HG03565 (cell line): Measurements from ENCODE around the gene C19orf12.
"Not testable (repeated sequence)": the region's sequence is repeated elsewhere in the genome, so short reads cannot be mapped to it uniquely, and the experiment has no call there.

Source experiments
- ATAC-seq: cut with Tn5 transposase; IDR thresholded peaks from one replicate; pipeline ENCODE4 v1.9.1; 2021; ENCODE audit warnings: mild to moderate bottlenecking, moderate library complexity; ENCODE audit not compliant: unreplicated experiment

C19orf12 gene

GRCh38 chr19:29677001-29677817 lies 37.9 kb downstream of the C19orf12 start:
- ATAC-seq, result no peak

DNA sequence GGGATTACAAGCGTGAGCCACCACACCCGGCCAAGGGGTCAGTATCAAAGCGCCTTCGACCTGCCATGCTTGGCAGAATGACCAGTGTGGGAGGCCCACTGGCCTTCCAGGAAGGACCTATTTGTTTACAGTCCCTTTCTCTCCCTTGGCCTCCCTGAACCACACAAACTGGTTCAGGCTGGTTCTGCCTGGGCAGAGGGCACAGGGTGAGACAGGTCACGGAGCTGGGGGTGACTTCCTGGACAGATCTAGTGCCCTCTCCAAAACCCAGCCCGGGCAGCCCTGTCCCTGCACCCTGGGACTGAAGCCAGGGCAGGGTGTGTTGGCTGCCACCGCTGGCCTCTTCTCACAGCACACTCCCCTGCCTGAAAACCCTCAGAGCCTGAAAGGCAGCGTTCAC lies 38.5 kb downstream of the C19orf12 start:
- ATAC-seq, result no peak

- no peak for ATAC-seq
Observed at GRCh38 chr19:29675650-29676186, 39.3 kb downstream of the C19orf12 start.

DNA sequence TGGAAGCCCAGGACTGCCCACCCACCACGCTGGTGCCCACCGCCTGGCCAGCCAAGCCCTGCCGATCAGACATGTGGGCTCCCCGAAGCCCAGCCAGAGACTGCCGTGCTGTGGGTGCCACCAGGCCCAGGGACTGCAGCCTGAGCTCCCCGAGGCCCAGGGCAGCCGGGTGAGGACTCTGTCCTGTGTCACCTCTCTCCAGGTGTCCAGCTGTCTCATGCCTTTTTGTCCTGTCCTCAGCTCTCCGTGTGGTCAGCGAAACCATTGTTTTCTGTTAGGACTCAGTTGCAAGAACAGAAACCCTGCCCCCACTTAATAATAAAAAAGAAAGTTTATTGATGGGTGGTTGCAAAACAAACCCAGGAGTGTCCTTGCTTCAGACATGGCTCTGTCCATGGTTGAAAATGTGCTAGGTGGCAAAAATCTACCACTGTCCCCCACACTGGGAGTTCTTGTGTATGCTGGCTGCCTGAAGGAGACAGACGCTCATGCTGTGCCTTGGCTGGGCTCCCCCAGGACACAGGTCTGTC lies 39.9 kb downstream of the C19orf12 start:
- no peak for ATAC-seq

DNA sequence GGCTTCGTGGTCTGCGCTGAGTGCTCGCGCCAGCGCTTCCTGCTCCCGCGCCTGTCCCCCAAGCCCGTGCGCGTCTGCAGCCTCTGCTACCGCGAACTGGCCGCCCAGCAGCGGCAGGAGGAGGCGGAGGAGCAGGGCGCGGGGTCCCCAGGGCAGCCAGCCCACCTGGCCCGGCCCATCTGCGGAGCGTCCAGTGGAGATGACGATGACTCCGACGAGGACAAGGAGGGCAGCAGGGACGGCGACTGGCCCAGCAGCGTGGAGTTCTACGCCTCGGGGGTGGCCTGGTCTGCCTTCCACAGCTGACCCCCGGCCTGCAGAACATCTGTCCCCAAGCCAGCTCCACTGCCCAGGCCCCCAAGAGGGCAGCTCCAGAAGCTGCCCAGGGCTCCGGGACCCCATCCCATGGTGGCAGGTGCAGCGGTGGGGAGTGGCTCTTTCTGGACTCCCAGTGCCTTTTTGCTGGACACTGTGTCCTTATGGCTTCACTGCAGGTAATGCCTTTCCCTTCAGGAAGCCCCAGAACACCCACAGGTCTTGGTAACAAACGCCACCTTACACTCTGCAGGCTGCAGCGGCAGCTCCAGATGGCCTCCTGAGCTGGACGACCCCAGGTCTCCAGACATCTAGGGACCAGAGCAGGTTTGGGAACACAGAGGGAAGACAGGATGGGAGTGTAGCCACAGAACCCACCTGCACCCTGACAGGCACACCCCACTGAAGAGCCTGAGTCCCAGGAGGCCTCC lies 40.5 kb downstream of the C19orf12 start:
- ATAC-seq, result no peak

DNA sequence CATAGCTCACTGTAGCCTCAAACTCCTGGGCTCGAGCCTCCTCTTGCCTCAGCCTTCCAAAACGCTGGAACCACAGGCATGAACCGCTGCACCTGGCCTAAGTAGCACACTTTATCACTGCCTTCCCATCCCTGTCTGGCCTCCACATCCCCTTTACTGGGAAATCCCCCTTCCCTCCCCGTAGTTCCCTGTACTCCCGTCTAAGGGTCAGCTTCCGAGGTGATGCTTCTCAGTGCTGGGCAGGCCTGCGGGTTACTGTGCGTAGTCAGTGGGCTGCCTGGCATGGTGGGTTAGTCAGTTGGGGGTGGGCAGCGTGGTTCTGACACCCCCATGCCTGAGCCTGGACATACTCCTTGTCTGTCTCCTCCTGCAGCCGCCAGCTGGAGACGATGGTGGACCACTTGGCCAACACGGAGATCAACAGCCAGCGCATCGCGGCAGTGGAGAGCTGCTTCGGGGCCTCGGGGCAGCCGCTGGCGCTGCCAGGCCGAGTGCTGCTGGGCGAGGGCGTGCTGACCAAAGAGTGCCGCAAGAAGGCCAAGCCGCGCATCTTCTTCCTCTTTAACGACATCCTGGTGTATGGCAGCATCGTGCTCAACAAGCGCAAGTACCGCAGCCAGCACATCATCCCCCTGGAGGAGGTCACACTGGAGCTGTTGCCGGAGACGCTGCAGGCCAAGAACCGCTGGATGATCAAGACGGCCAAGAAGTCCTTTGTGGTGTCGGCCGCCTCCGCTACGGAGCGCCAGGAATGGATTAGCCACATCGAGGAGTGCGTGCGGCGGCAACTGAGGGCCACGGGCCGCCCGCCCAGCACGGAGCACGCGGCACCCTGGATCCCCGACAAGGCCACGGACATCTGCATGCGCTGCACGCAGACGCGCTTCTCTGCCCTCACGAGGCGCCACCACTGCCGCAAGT lies 41.4 kb downstream of the C19orf12 start:
- ATAC-seq, result no peak

DNA sequence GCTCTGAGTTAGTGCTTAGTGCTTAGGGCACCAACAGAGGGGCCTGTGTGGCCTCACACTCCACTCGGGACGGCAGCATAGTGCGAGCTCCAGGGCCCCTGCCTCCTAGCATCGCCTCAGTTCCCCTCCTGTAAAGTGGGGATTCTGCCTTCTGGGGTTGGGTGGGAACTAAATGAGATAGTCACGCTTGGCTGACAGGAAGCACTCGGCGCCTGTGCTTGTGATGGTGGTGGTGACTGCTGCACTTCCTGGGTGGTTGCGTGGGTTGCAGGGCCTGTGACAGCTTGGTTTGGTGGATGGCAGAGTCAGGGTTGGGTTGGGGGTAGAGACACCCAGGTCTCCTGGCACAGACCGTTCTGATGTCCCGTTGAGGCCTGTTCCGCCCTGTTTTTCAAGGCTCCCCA lies 42.1 kb downstream of the C19orf12 start:
- no peak for ATAC-seq

DNA sequence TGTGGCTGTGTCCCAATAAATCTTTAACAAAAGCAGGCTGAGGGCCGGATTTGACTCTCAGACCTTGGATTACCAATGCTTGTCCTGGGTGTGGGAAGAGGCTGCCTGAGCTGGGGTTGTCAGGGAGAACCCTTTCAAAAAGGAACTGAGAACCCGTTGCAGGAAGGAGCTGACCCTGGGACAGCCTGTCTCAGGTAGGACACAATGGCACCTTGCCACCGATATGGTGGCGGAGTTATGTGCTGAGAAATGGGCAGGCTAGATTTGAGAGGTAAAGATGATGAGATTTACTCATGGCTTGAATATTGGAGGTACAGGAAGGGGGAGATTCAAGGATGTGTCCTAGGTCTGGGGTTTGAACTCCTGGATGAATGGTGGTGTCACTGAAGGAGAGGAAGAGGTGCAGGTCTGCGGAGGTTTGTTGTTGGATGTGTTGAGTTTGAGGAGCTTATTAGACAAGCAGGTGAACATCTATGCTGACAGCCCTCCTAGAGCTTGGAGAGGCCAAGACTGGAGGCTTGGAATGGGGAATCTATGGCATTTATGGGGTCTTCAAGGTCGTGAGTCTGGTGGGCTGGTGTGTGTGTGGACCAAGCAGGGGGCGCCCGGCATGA lies 42.6 kb downstream of the C19orf12 start:
- no peak for ATAC-seq

DNA sequence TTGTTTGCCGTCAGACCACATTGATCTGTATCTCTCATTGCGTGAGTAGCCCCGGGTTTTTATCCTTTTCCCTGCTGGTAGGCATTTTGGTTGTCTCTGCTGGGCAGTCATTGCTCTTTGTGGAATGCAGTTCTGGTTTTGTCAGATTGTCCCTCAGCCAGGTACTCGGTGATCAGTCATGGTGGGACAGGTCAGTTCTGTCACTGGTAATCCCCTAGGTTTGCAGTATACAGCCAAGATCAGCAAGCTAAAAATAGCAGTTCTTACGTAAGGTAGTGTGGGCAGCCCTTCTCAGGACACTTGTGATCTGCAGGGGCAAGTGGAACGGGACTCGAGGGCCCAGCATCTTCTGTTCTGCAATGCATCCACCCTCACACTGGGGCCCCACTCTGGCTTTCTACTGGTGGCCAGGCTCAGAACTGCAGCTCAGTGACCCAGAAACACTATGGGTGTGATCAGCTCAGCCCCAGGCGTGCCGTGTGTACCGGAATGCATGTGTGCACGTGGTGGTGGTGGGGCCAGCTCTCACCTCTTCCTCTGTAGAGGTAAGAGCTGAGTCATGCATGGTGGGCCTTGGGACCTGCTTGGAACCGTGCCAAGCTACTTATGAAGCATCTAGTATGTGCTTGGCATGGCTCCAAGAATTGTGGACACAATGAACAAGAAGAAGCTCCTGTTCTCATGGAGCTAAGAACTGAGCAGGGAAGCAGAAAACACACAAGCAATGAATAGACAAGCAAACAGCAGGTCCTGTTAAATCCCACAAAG lies 43.5 kb downstream of the C19orf12 start:
- peak; percentile 59 for ATAC-seq

GRCh38 chr19:29671026-29671392 lies 44.1 kb downstream of the C19orf12 start:
- ATAC-seq, result not testable (repeated sequence)

DNA sequence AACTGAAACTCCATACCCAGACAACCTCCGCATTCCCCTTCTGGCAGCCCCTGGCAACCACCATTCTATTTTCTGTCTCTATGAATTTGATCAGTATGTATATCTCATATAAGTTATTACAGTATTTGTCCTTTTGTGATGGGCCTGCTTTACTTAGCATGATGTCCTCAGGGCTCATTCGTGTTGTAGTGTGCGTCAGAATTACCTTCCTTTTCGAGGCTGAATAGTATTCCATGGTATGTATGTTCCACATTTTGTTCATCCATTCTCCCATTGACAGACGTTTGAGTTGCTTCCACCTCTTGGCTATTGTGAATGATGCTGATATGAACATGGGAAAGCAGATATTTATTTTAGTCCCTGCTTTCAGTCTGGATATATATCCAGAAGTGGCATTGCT lies 44.8 kb downstream of the C19orf12 start:
- no peak for ATAC-seq

- no peak for ATAC-seq
Observed at GRCh38 chr19:29668746-29669609, 46.1 kb downstream of the C19orf12 start.

DNA sequence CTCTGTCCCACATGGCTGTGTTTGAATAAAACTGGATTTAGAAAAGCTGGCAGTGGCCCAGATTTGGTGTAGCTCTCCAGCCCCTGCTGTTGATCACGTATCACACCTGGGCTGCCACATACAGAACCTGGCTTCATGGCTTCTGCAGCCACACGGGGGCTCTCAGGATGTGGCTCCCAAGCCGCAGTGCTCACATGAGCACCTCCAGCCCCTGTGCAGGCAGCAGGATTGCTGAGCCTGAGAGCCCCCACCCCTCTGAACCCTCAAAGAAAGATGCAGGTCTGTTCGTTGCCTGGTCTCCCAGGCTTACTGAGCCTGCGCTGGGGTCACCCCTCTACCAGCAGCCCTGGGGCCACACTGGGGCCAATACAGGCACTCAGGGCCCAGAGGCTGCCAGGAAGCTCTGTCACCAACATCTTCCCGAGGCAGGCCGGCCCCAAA lies 47.1 kb downstream of the C19orf12 start:
- ATAC-seq, result no peak

DNA sequence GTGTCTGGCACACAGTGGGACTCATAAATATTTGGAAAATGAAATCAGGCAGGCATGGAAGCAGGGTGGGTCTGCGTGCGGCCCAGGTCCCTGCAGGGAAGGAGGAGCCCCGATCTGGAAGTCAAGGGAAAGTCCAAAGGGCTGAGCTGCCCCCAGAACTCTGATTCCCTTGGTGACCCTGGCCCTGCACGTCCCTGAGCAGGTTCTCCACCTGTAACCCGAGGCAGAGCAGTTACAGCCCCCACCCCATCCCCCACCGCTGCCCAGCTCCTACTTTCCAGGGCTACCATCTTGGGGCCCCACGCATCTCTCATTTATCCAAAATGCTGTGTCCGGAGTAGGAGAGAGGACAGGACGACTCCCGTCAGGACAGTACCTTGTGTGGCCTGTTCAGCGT lies 47.7 kb downstream of the C19orf12 start:
- ATAC-seq, result no peak

DNA sequence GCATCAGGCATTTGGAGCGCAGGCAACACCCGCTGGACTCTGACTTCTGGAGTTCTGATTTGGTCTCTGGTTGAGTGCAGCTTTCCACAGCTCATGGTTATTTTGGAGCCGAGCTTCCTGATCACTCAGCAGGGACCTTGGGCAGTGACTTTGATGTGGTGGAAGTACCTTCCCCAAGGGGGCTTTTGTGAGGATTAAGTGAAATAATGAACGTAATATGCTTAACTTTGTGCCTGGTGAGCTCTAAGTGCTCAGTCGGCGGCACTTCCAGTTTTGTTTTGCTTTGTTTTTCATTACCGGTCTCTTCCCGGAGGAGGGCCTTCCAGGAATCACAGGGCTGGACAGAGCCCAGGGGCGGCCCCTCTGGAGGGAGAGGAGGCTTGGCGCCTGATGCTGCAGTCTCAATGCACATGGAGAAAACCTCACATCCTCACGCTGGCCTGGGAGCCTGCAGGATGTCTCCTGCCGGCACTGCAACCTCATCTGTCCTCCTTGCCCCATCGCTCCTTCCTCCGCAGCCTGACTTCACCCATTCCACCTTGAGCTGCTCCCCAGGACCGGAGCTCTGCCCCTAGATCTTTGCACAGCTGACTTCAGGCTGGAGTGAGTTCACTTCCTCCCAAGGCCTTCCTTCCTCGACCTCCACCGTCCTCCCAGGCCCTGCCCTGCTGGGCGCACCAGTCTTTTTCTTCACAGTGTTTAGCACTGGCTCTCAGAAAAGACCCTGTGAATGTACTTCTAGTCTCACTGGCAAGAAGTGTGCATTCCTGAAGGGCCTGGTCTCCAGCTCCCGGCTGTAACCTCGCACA lies 48.3 kb downstream of the C19orf12 start:
- no peak for ATAC-seq

- ATAC-seq, result no peak
Observed at GRCh38 chr19:29665826-29666577, 49.1 kb downstream of the C19orf12 start.

- ATAC-seq, result peak; percentile 76
Observed at GRCh38 chr19:29665215-29665825, 49.7 kb downstream of the C19orf12 start, which contains the start of gene PLEKHF1. Gene PLEKHF1, plus strand, starts transcription at chr19:29665461. Its CDS starts 8,379 bp downstream, at chr19:29673840.
